GM18951 (cell line): ENCODE data around the gene SNX15.

ENCODE experiments used
- POLR2A ChIP-seq: IDR thresholded peaks from 4 replicates; pipeline ENCODE4 v1.6.1; 2011; ENCODE audit warnings: mild to moderate bottlenecking; ENCODE audit not compliant: insufficient read length, insufficient read depth; ENCODE audit errors: extremely low read depth
- in situ Hi-C: fragments of 300-500 bp; cut with MboI; formaldehyde crosslinking; loops from one replicate; pipeline ENCODE4 v1.12.0; 2022; ENCODE audit warnings: low sequenced_read_pairs, mixed read lengths, inconsistent platforms; ENCODE audit not compliant: unreplicated experiment

Gene SNX15

GRCh38 chr11:65089621-65090020 is 62.4 kb downstream of the SNX15 start:
- in situ Hi-C loops, result no loop called here

More at GRCh38 chr11:65089621-65090020, 62.4 kb downstream of the SNX15 start:
- no peak for TF ChIP-seq POLR2A
